GM18508 (cell line): ENCODE results near the gene ADARB1.

Experiments
- ATAC-seq: cut with Tn5 transposase; IDR thresholded peaks from one replicate; pipeline ENCODE4 v1.9.1; 2021; ENCODE audit warnings: moderate number of reproducible peaks; ENCODE audit not compliant: insufficient read depth, unreplicated experiment

Gene ADARB1

DNA sequence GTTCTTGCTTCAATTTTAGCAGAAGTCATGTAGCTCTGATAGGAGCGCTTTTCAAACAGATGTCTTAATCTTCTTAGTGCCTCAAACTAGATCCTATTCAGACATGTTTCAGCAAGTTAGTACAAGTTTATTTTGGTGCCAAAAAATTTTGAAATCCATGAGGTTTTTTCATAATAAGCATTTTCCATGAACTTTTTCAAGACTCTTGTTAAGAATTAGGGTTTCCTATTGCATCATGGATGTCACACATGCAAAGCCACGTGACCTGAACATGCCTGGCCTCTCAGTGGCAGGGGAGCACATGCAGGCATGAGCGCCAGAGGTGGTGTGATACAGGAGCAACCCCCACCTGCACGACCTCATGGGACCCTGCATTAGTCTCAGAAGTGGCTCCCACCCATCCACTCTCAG lies 145.7 kb downstream of the ADARB1 start:
- no peak for ATAC-seq

DNA sequence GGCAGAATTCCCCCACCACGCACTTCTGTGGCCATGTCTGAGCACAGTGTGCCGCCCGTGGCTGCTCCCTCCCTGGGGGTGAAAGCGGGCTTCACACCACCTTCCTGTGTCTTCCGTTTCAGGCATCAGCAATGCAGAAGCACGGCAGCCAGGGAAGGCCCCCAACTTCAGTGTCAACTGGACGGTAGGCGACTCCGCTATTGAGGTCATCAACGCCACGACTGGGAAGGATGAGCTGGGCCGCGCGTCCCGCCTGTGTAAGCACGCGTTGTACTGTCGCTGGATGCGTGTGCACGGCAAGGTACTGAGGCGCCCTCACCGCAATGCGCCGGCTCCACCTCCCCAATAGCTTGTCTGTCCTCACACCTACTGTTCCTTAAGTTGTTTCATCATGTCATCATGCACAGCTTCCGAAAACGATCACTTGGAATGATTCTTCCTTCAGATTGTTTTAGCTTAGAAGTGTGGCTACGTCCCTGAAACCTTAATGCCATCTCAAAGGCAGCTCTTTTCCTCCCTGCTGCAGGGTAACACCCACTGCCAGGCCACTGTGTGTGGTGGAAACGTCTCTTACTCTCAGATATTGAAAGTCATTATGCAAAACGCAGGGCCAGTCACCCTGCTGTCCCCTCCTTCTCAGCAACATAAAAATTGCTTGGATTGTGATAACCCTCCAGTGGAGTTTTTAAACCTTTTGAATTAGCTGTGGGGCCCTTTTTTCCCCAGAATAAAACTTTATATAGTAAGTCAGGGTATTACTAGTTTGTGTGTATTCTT lies 146.5 kb downstream of the ADARB1 start:
- no peak for ATAC-seq

DNA sequence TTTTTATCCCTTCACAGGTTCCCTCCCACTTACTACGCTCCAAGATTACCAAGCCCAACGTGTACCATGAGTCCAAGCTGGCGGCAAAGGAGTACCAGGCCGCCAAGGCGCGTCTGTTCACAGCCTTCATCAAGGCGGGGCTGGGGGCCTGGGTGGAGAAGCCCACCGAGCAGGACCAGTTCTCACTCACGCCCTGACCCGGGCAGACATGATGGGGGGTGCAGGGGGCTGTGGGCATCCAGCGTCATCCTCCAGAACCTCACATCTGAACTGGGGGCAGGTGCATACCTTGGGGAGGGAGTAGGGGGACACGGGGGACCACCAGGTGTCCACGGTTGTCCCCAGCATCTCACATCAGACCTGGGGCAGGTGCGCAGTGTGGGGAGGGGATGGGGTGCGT lies 147.6 kb downstream of the ADARB1 start:
- no peak for ATAC-seq

DNA sequence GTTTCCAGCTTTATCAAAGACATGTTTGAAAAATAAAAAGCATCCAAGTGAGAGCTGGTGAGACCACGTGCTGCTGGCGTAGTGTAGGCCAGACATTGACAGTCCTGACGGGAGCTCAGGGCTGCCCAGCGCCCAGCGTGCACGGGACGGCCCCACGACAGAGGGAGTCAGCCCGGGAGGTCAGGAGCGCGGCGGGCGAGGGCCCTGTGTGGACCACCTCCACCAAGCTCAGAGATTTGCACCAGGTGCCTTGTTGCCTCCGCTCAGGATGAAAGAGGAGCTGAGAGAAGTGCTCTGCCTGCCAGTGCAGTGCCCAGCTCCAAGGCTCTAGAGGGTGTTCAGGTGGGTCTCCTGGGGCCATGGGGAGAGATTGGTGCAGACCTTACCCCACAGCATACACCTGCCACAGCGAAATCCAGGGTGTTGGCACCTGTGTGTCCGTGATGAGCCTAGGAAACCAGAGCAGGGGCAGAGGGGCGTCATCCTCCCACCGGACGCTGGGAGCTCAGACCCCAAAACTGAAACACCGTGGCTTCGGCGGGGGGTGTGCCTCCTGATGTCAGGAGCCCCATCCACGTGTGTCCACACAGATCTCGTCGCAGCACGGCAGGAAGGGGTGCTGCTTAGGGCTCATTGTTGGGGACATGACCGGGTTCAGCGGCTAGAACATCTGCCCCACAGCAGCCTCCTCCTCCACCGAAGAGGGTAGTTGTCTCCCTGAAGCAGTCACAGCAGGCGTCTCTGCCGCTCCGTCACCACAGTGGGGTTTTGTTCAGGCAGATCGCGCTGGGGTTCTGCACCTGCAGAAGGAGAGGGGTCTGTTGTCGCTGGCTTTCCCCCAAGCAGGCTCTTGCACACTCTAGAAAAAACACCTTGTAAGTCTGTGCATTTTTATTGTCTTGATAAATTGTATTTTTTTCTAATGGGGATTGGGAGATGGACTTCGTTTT lies 149.1 kb downstream of the ADARB1 start:
- no peak for ATAC-seq

DNA sequence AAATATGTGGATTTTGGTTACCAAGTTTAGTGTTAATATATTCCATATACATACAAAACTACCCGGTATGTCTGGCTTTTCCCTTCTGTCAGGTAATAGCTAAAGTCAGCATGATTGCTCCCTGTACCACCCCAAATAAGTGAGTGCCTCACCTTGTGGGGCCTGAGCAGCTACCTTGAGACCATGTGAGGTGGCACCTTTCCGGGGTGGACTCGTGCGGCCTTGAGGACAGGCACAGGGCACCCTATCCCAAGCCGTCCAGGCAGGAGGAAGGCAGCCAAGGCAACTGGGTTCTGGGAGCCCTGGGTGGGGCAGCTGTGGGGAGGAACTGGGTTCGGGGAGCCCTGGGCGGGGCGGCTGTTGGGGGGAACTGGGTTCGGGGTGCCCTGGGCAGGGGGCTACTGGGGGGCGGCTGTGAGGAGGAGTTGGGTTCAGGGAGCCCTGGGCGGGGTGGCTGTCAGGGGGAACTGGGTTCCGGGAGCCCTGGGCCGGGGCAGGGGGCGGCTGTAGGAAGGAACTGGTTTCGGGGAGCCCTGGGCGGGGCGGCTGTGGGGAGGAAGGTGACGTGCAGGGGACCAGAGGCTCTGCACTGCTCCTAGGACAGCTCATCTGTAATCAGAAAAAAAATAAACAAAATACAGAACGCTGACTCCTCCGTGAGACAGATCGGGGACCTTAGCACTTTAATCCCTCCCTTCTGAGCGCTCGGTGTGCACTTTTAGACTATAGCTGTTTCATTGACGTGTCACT lies 150.0 kb downstream of the ADARB1 start:
- ATAC-seq, result no peak

DNA sequence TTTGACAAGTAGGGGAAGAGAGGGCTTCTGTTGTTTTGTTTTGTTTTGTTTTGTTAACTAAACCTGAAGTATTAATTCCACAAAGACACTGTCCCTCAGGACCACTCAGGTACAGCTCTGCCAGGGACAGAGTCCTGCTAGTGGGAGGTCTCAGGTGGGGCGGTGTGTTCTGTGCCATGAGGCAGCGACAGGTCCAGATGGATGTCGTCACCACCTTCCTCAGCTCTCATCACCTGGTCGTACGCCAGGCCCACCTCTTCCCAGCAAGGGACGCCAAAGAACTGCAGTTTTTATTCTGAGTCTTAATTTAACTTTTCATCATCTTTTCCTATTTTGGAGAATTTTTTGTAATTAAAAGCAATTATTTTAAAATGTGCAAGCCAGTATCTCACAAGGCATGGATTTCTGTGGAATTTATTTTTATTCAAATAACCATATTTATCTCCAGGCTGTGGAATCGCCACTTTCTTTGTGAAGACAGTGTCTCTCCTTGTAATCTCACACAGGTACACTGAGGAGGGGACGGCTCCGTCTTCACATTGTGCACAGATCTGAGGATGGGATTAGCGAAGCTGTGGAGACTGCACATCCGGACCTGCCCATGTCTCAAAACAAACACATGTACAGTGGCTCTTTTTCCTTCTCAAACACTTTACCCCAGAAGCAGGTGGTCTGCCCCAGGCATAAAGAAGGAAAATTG lies 150.8 kb downstream of the ADARB1 start:
- no peak for ATAC-seq

DNA sequence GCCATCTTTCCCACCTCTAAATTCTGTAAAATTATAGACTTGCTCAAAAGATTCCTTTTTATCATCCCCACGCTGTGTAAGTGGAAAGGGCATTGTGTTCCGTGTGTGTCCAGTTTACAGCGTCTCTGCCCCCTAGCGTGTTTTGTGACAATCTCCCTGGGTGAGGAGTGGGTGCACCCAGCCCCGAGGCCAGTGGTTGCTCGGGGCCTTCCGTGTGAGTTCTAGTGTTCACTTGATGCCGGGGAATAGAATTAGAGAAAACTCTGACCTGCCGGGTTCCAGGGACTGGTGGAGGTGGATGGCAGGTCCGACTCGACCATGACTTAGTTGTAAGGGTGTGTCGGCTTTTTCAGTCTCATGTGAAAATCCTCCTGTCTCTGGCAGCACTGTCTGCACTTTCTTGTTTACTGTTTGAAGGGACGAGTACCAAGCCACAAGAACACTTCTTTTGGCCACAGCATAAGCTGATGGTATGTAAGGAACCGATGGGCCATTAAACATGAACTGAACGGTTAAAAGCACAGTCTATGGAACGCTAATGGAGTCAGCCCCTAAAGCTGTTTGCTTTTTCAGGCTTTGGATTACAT lies 151.5 kb downstream of the ADARB1 start:
- no peak for ATAC-seq

DNA sequence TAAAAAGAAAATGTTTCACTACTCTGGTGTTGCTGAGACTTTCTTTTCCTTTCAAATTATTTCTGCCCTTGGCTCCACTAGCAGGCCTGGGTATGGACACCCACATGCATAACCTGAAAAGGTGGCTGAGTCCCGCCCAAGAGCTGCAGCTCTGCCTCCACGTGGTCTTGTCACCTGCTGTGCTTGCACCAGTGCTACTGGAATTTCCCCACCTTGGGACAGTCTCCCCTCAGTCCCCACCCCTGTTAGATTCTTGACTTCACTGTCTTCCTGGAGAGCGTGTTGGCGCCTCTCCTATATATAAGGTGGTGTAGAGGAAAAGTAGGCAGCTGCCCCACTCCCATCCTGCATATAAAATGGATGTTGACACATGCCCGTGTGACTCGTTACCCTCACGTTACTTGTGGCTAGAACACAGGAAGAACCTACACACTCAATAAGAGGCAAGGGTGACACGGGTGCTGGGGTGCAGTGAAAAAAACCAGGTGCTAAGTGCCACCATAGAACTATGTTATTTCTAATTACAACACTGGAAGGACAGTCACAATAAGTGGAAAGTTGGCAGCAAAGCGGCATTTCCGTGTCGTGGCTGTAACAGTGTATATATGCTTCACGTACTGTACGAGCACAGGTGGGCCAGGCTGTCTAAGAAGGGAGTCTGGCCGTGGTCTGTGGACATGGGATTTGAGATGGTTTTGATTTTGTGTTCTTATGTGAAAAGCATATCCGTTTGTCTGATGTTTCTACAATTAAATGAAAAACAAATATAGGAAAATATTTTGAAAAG lies 152.4 kb downstream of the ADARB1 start:
- ATAC-seq, result no peak

DNA sequence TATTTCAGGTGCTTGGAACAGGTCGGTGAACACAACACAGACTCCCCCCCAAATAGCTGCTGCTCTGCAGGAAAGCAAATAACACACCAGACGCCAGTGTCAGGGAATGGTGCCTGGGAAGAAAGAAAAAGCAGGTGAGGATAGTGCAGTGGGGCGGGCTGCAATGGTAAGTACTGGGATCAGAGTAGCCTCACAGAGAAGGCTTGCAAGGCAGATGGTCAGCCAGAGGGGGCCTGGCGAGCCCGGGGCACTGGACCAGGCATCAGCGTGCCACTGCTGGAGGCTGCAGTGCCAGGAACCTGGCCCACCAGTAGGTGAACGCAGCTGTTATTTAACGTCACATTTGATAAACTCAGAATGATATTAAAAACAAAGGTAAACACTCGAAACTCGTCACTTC lies 153.4 kb downstream of the ADARB1 start:
- ATAC-seq, result no peak

DNA sequence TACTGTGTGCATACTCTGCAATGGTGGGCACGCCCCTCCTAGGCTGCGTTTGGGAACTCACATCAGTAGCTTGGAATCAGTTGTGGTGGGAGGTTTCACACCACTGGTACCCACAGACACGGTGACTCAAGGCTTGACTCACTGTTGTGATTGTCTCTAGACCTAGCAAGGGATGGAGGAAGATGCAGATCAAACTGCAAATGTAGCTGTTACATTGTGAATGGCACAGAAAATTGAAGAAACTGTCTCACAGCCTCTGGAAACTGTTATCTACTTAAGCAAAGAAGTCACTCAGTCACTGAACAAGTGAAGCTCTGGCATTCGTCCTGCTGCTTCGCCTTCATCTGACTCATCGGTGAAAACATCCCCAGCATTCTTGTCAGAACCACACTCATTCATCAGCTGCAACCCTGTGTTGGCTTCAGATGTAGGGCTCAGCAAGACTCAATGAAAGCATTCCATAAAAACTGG lies 153.8 kb downstream of the ADARB1 start:
- no peak for ATAC-seq

DNA sequence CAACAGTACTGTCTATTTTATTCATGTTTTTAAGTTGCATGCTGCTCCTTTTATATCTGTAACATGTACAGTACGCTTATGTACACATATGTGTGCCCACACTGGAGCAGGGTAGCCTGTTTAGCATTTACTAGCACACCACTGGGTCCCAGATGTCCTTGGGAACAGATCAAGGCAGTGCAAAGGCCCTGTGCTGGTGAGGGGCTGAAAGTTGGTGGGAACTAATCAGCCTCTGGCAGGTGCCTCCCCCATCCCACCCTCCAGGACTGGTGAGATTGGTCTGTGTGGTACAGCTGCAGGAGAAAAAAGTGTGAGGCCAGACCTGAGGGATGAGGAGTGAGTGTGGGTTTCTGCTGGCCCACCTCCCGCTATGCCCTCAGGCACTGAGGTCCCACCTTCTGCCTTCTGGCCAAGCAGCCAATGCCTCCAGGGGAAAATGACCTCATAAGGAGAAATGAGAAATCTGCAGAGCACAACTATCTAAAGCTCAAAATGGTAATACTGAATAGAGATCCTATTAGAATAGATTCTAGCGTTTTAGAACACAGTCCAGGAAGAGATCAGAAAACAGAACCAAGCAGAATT lies 154.4 kb downstream of the ADARB1 start:
- ATAC-seq, result no peak

DNA sequence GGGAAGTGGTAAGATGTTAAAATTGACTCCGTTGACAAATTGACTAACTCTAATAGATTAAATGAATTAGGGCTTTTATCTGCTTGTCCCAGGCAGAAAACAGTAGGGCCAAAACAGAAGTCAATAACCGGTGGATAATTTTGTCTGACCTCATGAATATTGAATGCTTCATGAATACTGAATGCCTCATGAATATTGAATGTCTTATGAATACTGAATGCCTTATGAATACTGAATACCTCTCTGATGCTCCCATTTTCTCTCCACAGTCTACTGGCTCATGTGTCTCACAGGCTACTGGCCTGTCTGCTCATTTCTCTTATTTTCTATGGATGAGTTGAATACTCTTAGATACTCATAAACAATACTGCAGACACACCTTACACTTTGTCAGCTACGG lies 157.3 kb downstream of the ADARB1 start:
- no peak for ATAC-seq

DNA sequence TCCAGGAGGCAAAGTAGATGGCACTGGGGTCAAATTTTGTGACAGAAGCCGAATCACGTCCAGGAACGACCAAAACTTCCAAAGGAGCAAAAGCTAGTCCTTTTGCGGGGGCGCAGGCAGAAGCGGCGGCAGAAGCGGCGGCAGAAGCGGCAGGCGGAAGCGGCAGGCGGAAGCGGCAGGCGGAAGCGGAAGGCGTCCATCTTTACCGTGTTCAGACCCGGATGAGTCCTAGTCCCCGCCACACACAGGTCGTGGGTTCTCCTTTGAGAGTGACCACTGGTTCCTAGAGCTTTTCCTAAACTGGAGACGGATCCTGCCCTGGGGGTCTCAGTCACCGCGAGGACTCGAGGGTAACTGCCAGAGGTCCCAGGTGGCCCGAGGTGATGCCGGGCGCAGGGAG lies 159.7 kb downstream of the ADARB1 start:
- ATAC-seq, result no peak

DNA sequence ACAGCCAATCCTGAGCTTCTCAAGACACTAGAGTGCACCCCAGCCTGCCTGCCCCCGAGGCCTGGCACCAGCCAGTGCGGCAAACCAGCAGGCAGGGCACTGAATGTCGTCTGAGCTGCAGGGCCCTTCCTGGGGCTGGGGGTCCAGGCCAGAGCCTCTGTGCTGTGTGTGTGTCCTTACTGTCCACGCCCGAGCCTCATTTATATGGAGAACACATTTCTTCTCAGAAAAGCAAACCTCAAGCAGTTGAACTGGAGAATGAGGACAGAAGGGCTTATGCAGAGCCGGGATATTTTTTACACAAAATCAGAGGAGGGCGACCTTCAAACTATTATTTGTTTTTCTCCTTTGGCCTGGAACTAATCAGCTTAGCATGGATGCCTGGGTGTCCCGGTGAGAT lies 160.6 kb downstream of the ADARB1 start:
- ATAC-seq, result no peak

DNA sequence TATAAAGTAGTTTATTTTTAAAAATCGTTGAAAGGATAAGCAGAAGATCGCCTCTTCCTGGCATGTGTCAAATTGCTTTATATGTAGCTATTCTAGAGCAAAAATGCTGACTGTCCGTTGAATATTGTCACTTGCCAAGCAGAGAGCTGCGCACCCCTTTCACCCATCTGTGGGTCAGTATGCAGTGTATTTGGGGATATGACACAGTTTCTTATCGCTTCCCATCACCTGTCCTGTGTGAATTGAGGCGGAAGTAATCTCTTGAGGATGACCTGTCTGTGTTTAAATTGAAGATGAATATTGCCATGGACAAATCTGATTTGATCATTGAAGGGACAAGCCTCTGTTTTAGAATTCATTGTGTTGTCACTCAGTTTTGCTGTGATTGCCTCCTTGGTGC lies 161.1 kb downstream of the ADARB1 start:
- ATAC-seq, result no peak

DNA sequence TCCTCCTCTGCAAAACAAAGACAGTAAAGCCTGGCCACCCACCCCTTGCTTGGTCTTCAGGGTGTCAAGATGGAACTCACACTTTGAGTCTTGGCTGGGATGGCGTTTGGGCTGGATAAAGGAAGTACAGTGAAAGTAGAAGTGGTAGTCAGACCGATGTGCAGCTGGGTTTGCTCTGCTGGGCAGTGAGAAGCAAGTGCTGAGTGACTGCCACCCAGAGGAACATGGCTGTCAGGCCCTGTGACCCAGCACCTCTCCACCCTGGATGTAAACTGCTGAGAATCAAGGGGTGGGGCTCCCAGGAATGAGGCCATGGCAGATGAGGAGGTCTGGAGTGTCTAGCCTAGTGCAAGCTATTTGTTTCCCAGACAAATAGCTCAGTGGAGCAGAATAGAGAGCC lies 162.1 kb downstream of the ADARB1 start:
- no peak for ATAC-seq

DNA sequence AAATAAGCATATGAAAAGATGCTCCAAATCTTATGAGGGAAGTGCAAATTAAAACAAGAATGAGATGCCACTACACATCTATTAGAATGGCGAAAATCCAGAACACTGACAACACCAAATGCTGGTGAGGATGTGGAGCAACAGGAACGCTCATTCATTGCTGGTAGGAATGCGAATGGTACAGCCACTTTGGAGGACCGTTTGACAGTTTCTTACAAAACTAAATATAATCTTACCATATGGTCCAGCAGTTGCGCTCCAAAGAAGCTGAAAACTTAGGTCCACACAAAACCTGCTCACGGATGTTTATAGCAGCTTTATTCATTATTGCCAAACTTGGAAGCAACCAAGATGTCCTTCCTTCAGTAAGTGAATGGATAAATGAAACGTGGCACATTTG lies 163.0 kb downstream of the ADARB1 start:
- no peak for ATAC-seq

DNA sequence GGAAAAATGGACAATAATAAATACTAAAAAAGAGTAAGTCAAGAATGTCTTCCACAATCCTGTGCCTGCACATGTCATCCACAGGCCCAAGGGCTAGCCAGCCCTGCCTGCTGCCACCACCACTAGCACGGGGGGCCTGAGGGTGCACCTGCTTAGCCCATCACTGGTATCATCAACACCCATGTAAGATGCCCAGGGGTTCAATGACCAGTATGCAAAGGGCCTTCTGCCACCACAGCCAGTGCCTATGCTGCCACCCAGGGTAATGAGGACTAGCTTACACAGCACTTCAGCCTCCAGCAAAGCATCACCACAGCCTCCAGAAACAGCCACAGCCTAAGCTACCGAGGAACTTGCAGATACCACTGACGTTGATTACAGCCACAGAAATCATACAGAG lies 167.0 kb downstream of the ADARB1 start:
- ATAC-seq, result no peak

DNA sequence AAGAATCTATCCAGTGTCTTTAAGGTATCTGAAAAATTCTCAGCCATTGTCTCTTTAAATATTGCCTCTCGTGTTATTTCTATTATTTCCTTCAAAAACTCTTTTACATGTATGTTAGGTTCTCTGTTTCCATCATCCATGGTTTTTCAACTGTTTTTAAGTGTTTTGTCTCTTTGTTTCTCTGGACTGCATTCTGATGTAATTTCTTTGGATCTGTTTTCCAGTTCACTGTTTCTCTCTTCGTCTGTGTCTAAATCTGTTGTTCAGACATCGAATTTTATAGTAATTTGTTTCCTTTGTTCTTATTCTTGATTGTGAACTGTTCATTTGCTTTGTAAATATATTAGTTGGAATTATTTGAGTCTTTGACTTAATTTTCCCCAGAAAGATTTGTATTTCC lies 169.2 kb downstream of the ADARB1 start:
- no peak for ATAC-seq
